ENCODE results near the gene PSMA6. TPM values are rescaled to one million over a fixed set of nuclear protein-coding genes. Genes with fewer than 3 reads are reported as not detected.

The PSMA6 gene
- polyA plus RNA-seq, 2 of the 4 experiments (the other 2 are of a cell fraction), result 369 to 395 TPM

GRCh38 chr14:35320472-35320871 is 28.3 kb downstream of the PSMA6 start:
- FAIRE-seq, result no peak
- Histone ChIP-seq H3K4me2 (no peak overlapping the region), H3K9me3 (no peaks in the 10 kb centered on the region), H3K27ac (no peak overlapping the region), H3K4me3 (no peak overlapping the region), H3K4me1 (no peaks in the 10 kb centered on the region)
- no peak for DNase-seq (ENCODE audit: low read depth in 1 of 2, low spot score in 1 of 2)
- ChIA-PET CTCF (interaction anchor here (1.4 kb wide), 1 partner anchor 11 kb away, joined by 3 read pairs; no protein-coding TSS in a partner anchor), POLR2A (no interaction called here)
- ATAC-seq, result peak in 1 of 2 experiments; percentile 23; a peak in 1 of 6 replicates
- TF ChIP-seq CTCF (IDR thresholded peaks at IDR 0.05) (no peak), ZNF302 (CRISPR knock-in tag; IDR thresholded peaks at IDR 0.05) (no peak), JUN (IDR thresholded peaks at IDR 0.05) (no peak), NR3C1 (IDR thresholded peaks at IDR 0.05) (no peak), MYC (IDR thresholded peaks at IDR 0.05; ENCODE audit: borderline replicate concordance, low read length) (no peak)
- WGBS (ENCODE audit: missing lambda C conversion rate), result 81% methylated on average over 2 of the region's 2 CpGs

GRCh38 chr14:35326375-35326774 is 34.2 kb downstream of the PSMA6 start:
- POLR2A ChIA-PET, result no interaction called here
- 98% methylated on average over 1 of the region's 1 CpG for WGBS (ENCODE audit: missing lambda C conversion rate)

More at GRCh38 chr14:35326375-35326774, 34.2 kb downstream of the PSMA6 start:
- FAIRE-seq, result no peak
- no peak for DNase-seq (ENCODE audit: low read depth in 1 of 2, low spot score in 1 of 2)
- Histone ChIP-seq H3K4me3 (no peak overlapping the region), H3K27ac (no peak overlapping the region), H3K9me3 (no peaks in the 10 kb centered on the region), H3K4me1 (peaks cover 5% of the 10 kb centered on the region; the same call in 1 of the 3 replicates), H3K4me2 (no peak overlapping the region)
- ATAC-seq, result no peak
- TF ChIP-seq RAD21 (conservative IDR thresholded peaks at IDR 0.05 in 1 of 2, IDR thresholded peaks at IDR 0.05 in 1 of 2) (no peak), REST (IDR thresholded peaks at IDR 0.05) (no peak), ZFP36 (IDR thresholded peaks at IDR 0.05; ENCODE audit: borderline replicate concordance, partially characterized antibody) (no peak), HMGXB4 (CRISPR knock-in tag; IDR thresholded peaks at IDR 0.05; ENCODE audit: borderline replicate concordance) (no peak), ATOH8 (CRISPR knock-in tag; IDR thresholded peaks at IDR 0.05; ENCODE audit: low read depth) (no peak), CEBPB (IDR thresholded peaks at IDR 0.05) (no peak), BHLHE40 (IDR thresholded peaks at IDR 0.05; ENCODE audit: low read depth, low read length) (no peak), MYC (IDR thresholded peaks at IDR 0.05; ENCODE audit: borderline replicate concordance, low read length) (no peak), HOXB13 (CRISPR knock-in tag; IDR thresholded peaks at IDR 0.05; ENCODE audit: low read depth) (no peak), FOSL2 (IDR thresholded peaks at IDR 0.05) (no peak), FOSL2 (CRISPR knock-in tag; IDR thresholded peaks at IDR 0.05) (no peak), HDAC2 (IDR thresholded peaks at IDR 0.05) (no peak), RFX5 (IDR thresholded peaks at IDR 0.05) (no peak), E2F6 (IDR thresholded peaks at IDR 0.05; ENCODE audit: borderline replicate concordance, low read depth) (no peak), NPAS2 (CRISPR knock-in tag; IDR thresholded peaks at IDR 0.05; ENCODE audit: borderline replicate concordance) (no peak), RCOR1 (IDR thresholded peaks at IDR 0.05; ENCODE audit: low read depth, low read length) (no peak), ESRRA (IDR thresholded peaks at IDR 0.05; ENCODE audit: borderline replicate concordance, low read length) (no peak), CBX2 (IDR thresholded peaks at IDR 0.05; ENCODE audit: borderline replicate concordance, low read depth) (no peak), ELK1 (IDR thresholded peaks at IDR 0.05; ENCODE audit: low read depth, low read length) (no peak), EP300 (IDR thresholded peaks at IDR 0.05) (no peak), MAX (IDR thresholded peaks at IDR 0.05) (no peak)
- CTCF ChIA-PET, result interaction anchor here (0.7 kb wide), 1 partner anchor 97 kb away, joined by 3 read pairs; no protein-coding TSS in a partner anchor

Data from A549 (cell line).